CD8-positive, alpha-beta memory T cell (primary cell): ENCODE results near the gene RINL. TPM values are rescaled to one million over a fixed set of nuclear protein-coding genes. Genes with fewer than 3 reads are reported as not detected.
"Not testable (repeated sequence)": the region's sequence is repeated elsewhere in the genome, so short reads cannot be mapped to it uniquely, and the experiment has no call there.

Source experiments
- CTCF ChIA-PET: fragments of 350-600 bp; sonication (Branson Sonifier 250); formaldehyde crosslinking; loops from one replicate; lab custom pipeline; 2021; ENCODE audit warnings: antibody characterized with exemption; lab: Charles Lee
- POLR2A ChIA-PET: fragments of 350-600 bp; sonication (Branson Sonifier 250); formaldehyde crosslinking; loops from one replicate; lab custom pipeline; 2021; ENCODE audit warnings: antibody characterized with exemption; lab: Charles Lee
- DNase-seq, 5 donors: peaks; one replicate each; pipeline versions ENCODE4 v3.0.0 to v3.0.0-alpha.2; 2020 to 2022; ENCODE audit warnings: mixed read lengths in 1 of 5
- H3K27ac ChIP-seq: one replicate; pipeline ENCODE4 v1.7.0; 2013; ENCODE audit warnings: low read depth, mild to moderate bottlenecking, low read length, moderate library complexity
- H3K27me3 ChIP-seq: 2 replicates; pipeline ENCODE4 v1.7.0; 2013; ENCODE audit warnings: low read length, mild to moderate bottlenecking; ENCODE audit not compliant: insufficient read depth, poor library complexity, severe bottlenecking
- H3K36me3 ChIP-seq: 2 replicates; pipeline ENCODE4 v1.7.0; 2013; ENCODE audit warnings: mild to moderate bottlenecking, low read length, moderate library complexity; ENCODE audit not compliant: insufficient read depth
- H3K4me1 ChIP-seq: 2 replicates; pipeline ENCODE4 v1.7.0; 2013; ENCODE audit warnings: mild to moderate bottlenecking, low read length, moderate library complexity; ENCODE audit not compliant: insufficient read depth
- H3K4me3 ChIP-seq: 2 replicates; pipeline ENCODE4 v1.7.0; 2013; ENCODE audit warnings: mild to moderate bottlenecking, low read length
- H3K9me3 ChIP-seq: 2 replicates; pipeline ENCODE4 v1.7.0; 2013; ENCODE audit warnings: mild to moderate bottlenecking, low read length
- H3K27ac Mint-ChIP-seq, 8 donors: one replicate each; pipeline ENCODE4 v1.8.0; 2020 to 2021; ENCODE audit warnings: mixed read lengths in 8 of 8, mild to moderate bottlenecking in 6 of 8, inconsistent platforms in 3 of 8, moderate library complexity in 3 of 8
- H3K27me3 Mint-ChIP-seq, 2 donors: one replicate each; pipeline ENCODE4 v1.8.0; 2020 to 2021; ENCODE audit warnings: mixed read lengths in 2 of 2, mild to moderate bottlenecking in 1 of 2, moderate library complexity in 1 of 2
- H3K36me3 Mint-ChIP-seq, 3 donors: one replicate each; pipeline ENCODE4 v1.8.0; 2020 to 2021; ENCODE audit warnings: mixed read lengths in 3 of 3, inconsistent platforms in 1 of 3, mild to moderate bottlenecking in 1 of 3
- H3K4me1 Mint-ChIP-seq, 3 donors: one replicate each; pipeline ENCODE4 v1.8.0; 2020 to 2021; ENCODE audit warnings: mixed read lengths in 3 of 3, inconsistent platforms in 1 of 3, mild to moderate bottlenecking in 1 of 3
- H3K4me3 Mint-ChIP-seq, 7 donors: one replicate each; pipeline ENCODE4 v1.8.0; 2020 to 2021; ENCODE audit warnings: mixed read lengths in 7 of 7, mild to moderate bottlenecking in 6 of 7, moderate library complexity in 4 of 7, inconsistent platforms in 2 of 7
- H3K9me3 Mint-ChIP-seq, 5 donors: one replicate each; pipeline ENCODE4 v1.8.0; 2020 to 2022; ENCODE audit warnings: mixed read lengths in 5 of 5, mild to moderate bottlenecking in 3 of 5, moderate library complexity in 2 of 5, inconsistent platforms in 1 of 5
- polyA plus RNA-seq: library from polyadenylated mRNA; unstranded; fragments of 300-500 nt; fragmentation: Illumina TruSeq; gene quantifications from one replicate; pipeline ENCODE4 v1.2.3, GENCODE V29; 2021
- total RNA-seq, 2 experiments: library from RNA; stranded (reverse); gene quantifications; one replicate each; pipeline ENCODE4 v1.2.3, GENCODE V29; 2021

The RINL gene
- total and polyA plus RNA-seq, 3 experiments from 2014 or later = 42.6 to 85.4 (median 82.3) TPM

- peaks cover 17% of the 10 kb centered on the region for H3K36me3 ChIP-seq
- H3K4me1 ChIP-seq = peaks cover 10% of the 10 kb centered on the region
- peaks cover 0 to 80% (median 7%) of the 10 kb centered on the region in 3 donors for H3K36me3 Mint-ChIP-seq
- DNase-seq = no peak
- CTCF ChIA-PET = no interaction called here
- no peaks in the 10 kb centered on the region for H3K9me3 Mint-ChIP-seq
- no peak overlapping the region for H3K4me3 ChIP-seq
- peaks cover 38 to 80% (median 68%) of the 10 kb centered on the region in 3 donors for H3K4me1 Mint-ChIP-seq
- POLR2A ChIA-PET = no interaction called here
- H3K9me3 ChIP-seq = no peaks in the 10 kb centered on the region
- H3K27me3 Mint-ChIP-seq = no peaks in the 10 kb centered on the region
- peak overlapping the region in 2 of 8 donors; percentile 47 to 82 for H3K27ac Mint-ChIP-seq
- H3K4me3 Mint-ChIP-seq = peak overlapping the region in 2 of 7 donors; percentile 6 to 11
- H3K27me3 ChIP-seq = no peaks in the 10 kb centered on the region
- H3K27ac ChIP-seq = no peak overlapping the region
Observed at GRCh38 chr19:38826856-38827551, 51.1 kb downstream of the RINL start.

- CTCF ChIA-PET = interaction anchor here (1.0 kb wide), 1 partner anchor 56 kb away, joined by 4 read pairs; no protein-coding TSS in a partner anchor
- POLR2A ChIA-PET = not testable (repeated sequence)
Observed at GRCh38 chr19:38825936-38826335, 52.1 kb downstream of the RINL start.

GRCh38 chr19:38821230-38821825 lies 56.7 kb downstream of the RINL start:
- H3K4me3 ChIP-seq, H3K4me3 Mint-ChIP-seq, H3K9me3 ChIP-seq, DNase-seq, H3K4me1 ChIP-seq, POLR2A ChIA-PET, H3K27me3 Mint-ChIP-seq, H3K27ac ChIP-seq, H3K9me3 Mint-ChIP-seq, H3K27me3 ChIP-seq: not testable (repeated sequence)
- Mint-ChIP-seq H3K36me3 (peaks cover 0 to 81% (median 11%) of the 10 kb centered on the region in 3 donors), H3K27ac (peak overlapping the region in 2 of 8 donors; percentile 11 to 15), H3K4me1 (peaks cover 21 to 56% (median 32%) of the 10 kb centered on the region in 3 donors)
- peaks cover 26% of the 10 kb centered on the region for H3K36me3 ChIP-seq
- CTCF ChIA-PET = interaction anchor here (0.8 kb wide), 1 partner anchor 10 kb away, joined by 3 read pairs; the partner anchor contains the start of gene ECH1

More at GRCh38 chr19:38825936-38826335, 52.1 kb downstream of the RINL start:
- H3K4me3 Mint-ChIP-seq, H3K27me3 Mint-ChIP-seq, DNase-seq, H3K27me3 ChIP-seq, H3K9me3 ChIP-seq, H3K4me1 ChIP-seq, H3K9me3 Mint-ChIP-seq, H3K27ac ChIP-seq, H3K4me3 ChIP-seq: not testable (repeated sequence)
- Mint-ChIP-seq H3K4me1 (peaks cover 29 to 76% (median 57%) of the 10 kb centered on the region in 3 donors), H3K36me3 (peaks cover 0 to 79% (median 7%) of the 10 kb centered on the region in 3 donors), H3K27ac (peak overlapping the region in 2 of 8 donors; percentile 41 to 60)
- H3K36me3 ChIP-seq = peaks cover 17% of the 10 kb centered on the region

GRCh38 chr19:38819231-38819920 lies 58.7 kb downstream of the RINL start:
- H3K27ac ChIP-seq = no peak overlapping the region
- no peak overlapping the region for H3K4me3 ChIP-seq
- no peaks in the 10 kb centered on the region for H3K27me3 ChIP-seq
- Mint-ChIP-seq H3K36me3 (peaks cover 0 to 80% (median 9%) of the 10 kb centered on the region in 3 donors), H3K27me3 (no peaks in the 10 kb centered on the region), H3K4me1 (peaks cover 14 to 39% (median 20%) of the 10 kb centered on the region in 3 donors), H3K27ac (peak overlapping the region in 3 of 8 donors; percentile 29 to 63 (median 54)), H3K9me3 (no peaks in the 10 kb centered on the region), H3K4me3 (no peak overlapping the region)
- ChIA-PET CTCF (no interaction called here), POLR2A (no interaction called here)
- H3K9me3 ChIP-seq = no peaks in the 10 kb centered on the region
- H3K4me1 ChIP-seq = no peaks in the 10 kb centered on the region
- DNase-seq = no peak
- peaks cover 27% of the 10 kb centered on the region for H3K36me3 ChIP-seq

Other genes with a start within 250 kb of the RINL start
- 100 to 1,000 TPM; 295 to 314 TPM for gene ACTN4, start 230.6 kb downstream of the RINL start, total RNA-seq
- 31.9 TPM for gene ACTN4, start 230.6 kb downstream of the RINL start, polyA plus RNA-seq
- 1 to 10 TPM; 5.2 to 5.3 TPM for gene CAPN12, start 133.8 kb downstream of the RINL start, total RNA-seq
- 19.5 TPM for gene CAPN12, start 133.8 kb downstream of the RINL start, polyA plus RNA-seq
- gene LGALS7, start 104.8 kb downstream of the RINL start, total RNA-seq = not detected
- gene LGALS7, start 104.8 kb downstream of the RINL start, polyA plus RNA-seq = not detected
- gene LGALS7B, start 89.1 kb downstream of the RINL start, total RNA-seq = not detected
- not detected for gene LGALS7B, start 89.1 kb downstream of the RINL start, polyA plus RNA-seq
- gene LGALS4, start 65.3 kb downstream of the RINL start, total RNA-seq = 1 to 10 TPM; 1.2 to 1.8 TPM
- gene LGALS4, start 65.3 kb downstream of the RINL start, polyA plus RNA-seq = 0.44 TPM
- 100 to 1,000 TPM; 111 to 114 TPM for gene ECH1, start 46.5 kb downstream of the RINL start, total RNA-seq
- gene ECH1, start 46.5 kb downstream of the RINL start, polyA plus RNA-seq = 272 TPM
- gene HNRNPL, start 28.3 kb downstream of the RINL start, total RNA-seq = 100 to 1,000 TPM; 656 to 679 TPM
- 73.4 TPM for gene HNRNPL, start 28.3 kb downstream of the RINL start, polyA plus RNA-seq
- gene SIRT2, start 21.3 kb upstream of the RINL start, total RNA-seq = 10 to 100 TPM; 33.6 to 36.5 TPM
- 51.2 TPM for gene SIRT2, start 21.3 kb upstream of the RINL start, polyA plus RNA-seq
- 100 to 1,000 TPM; 107 to 116 TPM for gene NFKBIB, start 21.7 kb upstream of the RINL start, total RNA-seq
- 15.6 TPM for gene NFKBIB, start 21.7 kb upstream of the RINL start, polyA plus RNA-seq
- under 1 TPM; 0.44 to 0.61 TPM for gene CCER2, start 33.9 kb upstream of the RINL start, total RNA-seq
- not detected for gene CCER2, start 33.9 kb upstream of the RINL start, polyA plus RNA-seq
- gene SARS2, start 52.5 kb upstream of the RINL start, total RNA-seq = 10 to 100 TPM; 43.1 to 46.7 TPM
- gene SARS2, start 52.5 kb upstream of the RINL start, polyA plus RNA-seq = 18.9 TPM
- gene MRPS12, start 52.7 kb upstream of the RINL start, total RNA-seq = 100 to 1,000 TPM; 113 to 117 TPM
- 94.4 TPM for gene MRPS12, start 52.7 kb upstream of the RINL start, polyA plus RNA-seq
- gene FBXO17, start 97.5 kb upstream of the RINL start, total RNA-seq = not detected
- 0.16 TPM for gene FBXO17, start 97.5 kb upstream of the RINL start, polyA plus RNA-seq
- under 1 TPM; 0.37 to 0.80 TPM for gene FBXO27, start 154.3 kb upstream of the RINL start, total RNA-seq
- 0.64 TPM for gene FBXO27, start 154.3 kb upstream of the RINL start, polyA plus RNA-seq
- gene ACP7, start 206.1 kb upstream of the RINL start, total RNA-seq = not detected
- 0.22 TPM for gene ACP7, start 206.1 kb upstream of the RINL start, polyA plus RNA-seq
- gene PAK4, start 247.5 kb upstream of the RINL start, total RNA-seq = 10 to 100 TPM; 21.3 to 21.8 TPM
- 1.8 TPM for gene PAK4, start 247.5 kb upstream of the RINL start, polyA plus RNA-seq